GM21717 (cell line): Measurements from ENCODE around the gene SDHAF3.
"Not testable (repeated sequence)": the region's sequence is repeated elsewhere in the genome, so short reads cannot be mapped to it uniquely, and the experiment has no call there.

Experiments
- ATAC-seq: cut with Tn5 transposase; IDR thresholded peaks from one replicate; pipeline ENCODE4 v1.9.1; 2021; ENCODE audit warnings: mild to moderate bottlenecking, moderate library complexity; ENCODE audit not compliant: unreplicated experiment

Gene SDHAF3

DNA sequence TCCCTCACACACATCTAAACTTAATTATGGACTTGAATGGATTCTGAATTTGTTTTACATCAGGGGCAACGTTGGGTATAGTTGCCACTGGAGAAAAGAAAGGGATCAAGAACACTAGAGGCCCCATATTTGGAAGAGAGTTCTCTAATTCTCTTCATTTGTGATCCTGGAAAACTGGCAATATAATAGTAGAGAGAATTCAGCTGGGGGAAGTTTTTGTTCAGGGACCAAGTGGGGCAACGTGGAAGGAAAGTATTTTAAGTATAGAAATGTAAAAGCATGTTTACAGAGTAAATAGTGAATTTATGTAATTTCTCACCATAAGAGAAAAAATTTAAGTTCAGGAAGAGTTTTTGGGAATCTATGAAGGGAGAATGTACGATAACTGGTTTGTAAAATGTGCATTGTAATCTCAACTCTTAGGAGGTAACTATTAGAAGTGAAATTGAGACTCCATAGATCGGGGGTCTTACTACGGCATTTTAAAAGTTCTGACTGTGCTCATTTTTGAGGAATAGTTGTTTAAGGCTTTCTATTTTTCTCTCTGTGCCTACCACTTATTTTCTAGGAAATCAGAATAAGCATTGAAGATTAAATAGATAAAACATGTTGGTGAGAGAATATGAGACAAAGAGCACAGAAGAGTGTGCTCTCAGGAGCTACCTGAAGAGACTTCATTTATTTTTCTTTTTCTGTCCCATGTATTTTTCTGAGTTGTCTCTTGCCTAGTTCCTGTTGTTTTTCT, 3.4 kb downstream of the SDHAF3 start:
- no peak for ATAC-seq

GRCh38 chr7:97123115-97123514, 5.6 kb downstream of the SDHAF3 start:
- ATAC-seq, result not testable (repeated sequence)

DNA sequence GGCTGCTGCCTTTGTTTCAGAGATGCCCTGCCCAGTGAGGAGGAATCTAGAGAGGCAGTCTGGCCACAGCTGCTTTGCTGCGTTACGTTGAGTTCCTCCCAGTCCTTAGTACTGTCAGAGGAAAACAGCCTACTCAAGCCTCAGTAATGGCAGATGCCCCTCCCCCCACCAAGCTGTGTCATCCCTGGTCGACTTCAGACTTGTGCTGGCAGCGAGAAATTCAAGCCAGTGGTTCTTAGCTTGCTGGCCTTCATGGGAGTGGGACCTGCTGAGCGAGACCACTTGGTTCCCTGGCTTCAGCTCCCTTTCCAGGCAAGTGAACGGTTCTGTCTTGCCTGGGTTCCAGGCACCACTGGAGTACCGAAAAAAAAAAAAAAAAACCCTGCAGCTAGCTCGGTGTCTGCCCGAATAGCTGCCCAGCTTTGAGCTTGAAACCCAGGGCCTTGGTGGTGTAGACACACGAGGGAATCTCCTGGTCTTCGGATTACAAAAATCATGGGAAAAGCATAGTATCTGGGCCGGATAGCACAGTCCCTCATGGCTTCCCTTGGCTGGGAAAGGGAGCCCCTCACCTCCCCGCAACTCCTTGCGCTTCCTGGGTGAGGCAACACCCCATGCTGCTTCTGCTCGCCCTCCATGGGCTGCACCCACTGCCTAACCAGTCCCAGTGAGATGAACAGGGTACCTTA, 9.1 kb downstream of the SDHAF3 start:
- ATAC-seq, result no peak

- ATAC-seq, result no peak
Observed at GRCh38 chr7:97128736-97129135, 11.2 kb downstream of the SDHAF3 start.

- ATAC-seq, result no peak
Observed at GRCh38 chr7:97130417-97131139, 13.1 kb downstream of the SDHAF3 start.

- no peak for ATAC-seq
Observed at GRCh38 chr7:97133159-97133558, 15.7 kb downstream of the SDHAF3 start.

- no peak for ATAC-seq
Observed at GRCh38 chr7:97138830-97139229, 21.3 kb downstream of the SDHAF3 start.

DNA sequence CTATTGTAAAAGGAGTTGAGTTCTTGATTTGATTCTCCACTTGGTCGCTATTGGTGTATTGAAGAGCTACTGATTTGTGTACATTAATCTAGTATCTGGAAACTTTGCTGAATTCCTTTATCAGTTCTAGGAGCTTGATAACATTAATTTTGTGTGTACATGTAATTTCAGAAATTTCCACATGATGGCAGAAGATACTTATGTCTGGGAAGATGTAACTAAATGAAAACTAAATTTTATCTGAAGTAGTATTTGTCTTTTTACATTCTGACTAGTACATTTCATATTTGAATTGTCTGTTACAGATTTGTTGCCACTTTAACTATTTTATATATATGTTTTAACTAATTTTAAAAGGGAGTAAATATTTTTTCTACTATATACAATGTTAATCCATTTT, 27.6 kb downstream of the SDHAF3 start:
- no peak for ATAC-seq

GRCh38 chr7:97149843-97150242, 32.3 kb downstream of the SDHAF3 start:
- no peak for ATAC-seq

- no peak for ATAC-seq
Observed at GRCh38 chr7:97155897-97156418, 38.5 kb downstream of the SDHAF3 start.

DNA sequence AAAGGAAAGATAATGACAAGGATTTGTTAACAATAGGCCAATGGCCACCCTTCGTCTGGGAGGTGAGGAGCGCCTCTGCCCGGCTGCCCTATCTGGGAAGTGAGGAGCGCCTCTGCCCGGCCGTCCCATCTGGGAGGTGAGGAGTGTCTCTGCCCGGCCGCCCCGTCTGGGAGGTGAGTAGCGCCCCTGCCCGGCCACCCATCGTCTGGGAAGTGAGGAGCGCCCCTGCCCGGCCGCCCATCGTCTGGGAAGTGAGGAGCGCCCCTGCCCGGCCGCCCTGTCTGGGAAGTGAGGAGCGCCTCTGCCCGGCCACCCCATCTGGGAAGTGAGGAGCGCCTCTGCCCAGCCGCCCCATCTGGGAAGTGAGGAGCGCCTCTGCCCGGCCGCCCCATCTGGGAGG, 42.5 kb downstream of the SDHAF3 start:
- not testable (repeated sequence) for ATAC-seq

GRCh38 chr7:97161609-97162008, 44.1 kb downstream of the SDHAF3 start:
- not testable (repeated sequence) for ATAC-seq

- ATAC-seq, result no peak
Observed at GRCh38 chr7:97166308-97166707, 48.8 kb downstream of the SDHAF3 start.

DNA sequence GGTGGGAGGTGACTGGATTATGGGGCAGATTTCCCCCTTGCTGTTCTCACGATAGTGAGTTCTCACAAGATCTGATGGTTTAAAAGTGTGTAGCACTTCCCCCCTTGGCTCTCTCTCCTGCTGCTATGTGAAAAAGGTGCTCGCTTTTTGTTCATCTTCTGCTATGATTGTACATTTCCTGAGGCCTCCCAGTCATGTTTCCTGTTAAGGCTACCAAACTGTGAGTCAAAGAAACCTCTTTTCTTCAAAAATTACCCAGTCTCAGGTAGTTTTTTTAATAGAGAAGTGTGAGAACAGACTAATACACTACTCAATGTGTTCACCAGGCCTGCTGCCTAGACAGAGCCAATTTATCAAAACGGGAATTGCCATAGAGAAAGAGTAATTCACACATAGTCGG, 49.7 kb downstream of the SDHAF3 start:
- ATAC-seq, result no peak

- no peak for ATAC-seq
Observed at GRCh38 chr7:97167749-97168148, 50.3 kb downstream of the SDHAF3 start.

GRCh38 chr7:97174303-97174702, 56.8 kb downstream of the SDHAF3 start:
- ATAC-seq, result no peak

GRCh38 chr7:97179454-97180104, 62.1 kb downstream of the SDHAF3 start:
- ATAC-seq, result peak; percentile 77

GRCh38 chr7:97187067-97187466, 69.6 kb downstream of the SDHAF3 start:
- ATAC-seq, result no peak

DNA sequence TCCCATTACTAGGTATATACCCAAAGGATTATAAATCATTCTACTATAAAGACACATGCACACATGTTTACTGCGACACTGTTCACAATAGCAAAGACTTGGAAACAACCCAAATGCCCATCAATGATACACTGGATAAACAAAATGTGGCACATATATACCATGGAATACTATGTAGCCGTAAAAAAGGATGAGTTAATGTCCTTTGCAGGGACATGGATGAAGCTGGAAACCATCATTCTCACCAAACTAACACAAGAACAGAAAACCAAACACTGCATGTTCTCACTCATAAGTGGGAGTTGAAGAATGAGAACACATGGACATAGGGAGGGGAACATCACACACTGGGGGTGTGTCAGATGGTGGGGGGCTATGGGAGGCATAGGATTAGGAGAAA, 78.7 kb downstream of the SDHAF3 start:
- not testable (repeated sequence) for ATAC-seq

DNA sequence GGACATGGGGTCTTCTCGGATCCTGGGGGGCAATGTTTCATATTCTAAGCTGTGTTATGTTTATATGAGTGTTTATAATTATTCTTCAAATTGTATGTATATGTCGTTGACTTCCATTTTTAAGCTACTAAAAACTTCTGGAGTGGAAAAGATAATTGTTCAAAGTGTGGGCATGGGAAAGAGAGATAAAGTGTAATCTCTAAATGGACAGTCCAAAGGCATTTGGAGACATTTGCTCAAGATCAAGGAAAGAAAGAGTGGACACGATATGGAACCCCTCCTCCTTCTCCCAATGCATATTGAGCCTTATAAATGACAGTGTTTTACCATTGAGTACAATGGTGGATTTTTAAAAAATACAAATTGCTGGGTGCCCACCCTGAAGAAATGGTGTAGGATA, 81.1 kb downstream of the SDHAF3 start:
- no peak for ATAC-seq

DNA sequence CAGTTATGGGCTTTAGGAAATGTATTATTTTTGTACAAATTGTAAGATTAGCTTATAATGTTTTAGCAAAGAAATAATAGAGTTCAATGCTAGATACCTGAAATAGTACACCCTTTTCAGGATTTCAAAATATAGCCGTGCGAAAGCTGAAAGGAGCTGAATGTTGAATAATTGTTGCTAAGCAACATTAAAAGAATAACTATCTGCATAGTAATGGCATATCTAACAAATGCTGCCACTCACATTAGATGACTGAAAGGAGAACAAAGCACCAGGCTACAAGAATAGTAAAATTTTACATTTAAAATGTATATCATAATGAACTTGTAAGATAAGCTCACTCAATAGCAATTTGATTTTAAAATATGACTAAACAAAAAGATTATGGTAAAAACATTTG, 82.5 kb downstream of the SDHAF3 start:
- no peak for ATAC-seq
